Panc1 (cell line): Measurements from ENCODE around the gene PLK3.

Experiments used
- CTCF ChIP-seq: fragments of 450-650 bp; IDR thresholded peaks from 2 replicates; pipeline ENCODE4 v1.5.1; 2017; ENCODE audit warnings: mild to moderate bottlenecking
- POLR2AphosphoS5 ChIP-seq: IDR thresholded peaks from 2 replicates; pipeline ENCODE4 v1.6.1; 2012; ENCODE audit warnings: mild to moderate bottlenecking, low read depth, low read length, moderate library complexity
- SIN3A ChIP-seq: IDR thresholded peaks from 2 replicates; pipeline ENCODE4 v1.6.1; 2012; ENCODE audit warnings: low read depth, mild to moderate bottlenecking, low read length, moderate library complexity, borderline replicate concordance; ENCODE audit not compliant: insufficient read depth

- TF ChIP-seq CTCF (no peak), POLR2AphosphoS5 (no peak), SIN3A (no peak)
Measured at GRCh38 chr1:44805311-44806024, 5.3 kb downstream of the PLK3 start.
